Measurements from ENCODE around the gene NR1I3. TPM values are rescaled to one million over a fixed set of nuclear protein-coding genes. Genes with fewer than 3 reads are reported as not detected.

NR1I3 gene
- total RNA-seq, 1 experiment from 2014 or later, result not detected

DNA sequence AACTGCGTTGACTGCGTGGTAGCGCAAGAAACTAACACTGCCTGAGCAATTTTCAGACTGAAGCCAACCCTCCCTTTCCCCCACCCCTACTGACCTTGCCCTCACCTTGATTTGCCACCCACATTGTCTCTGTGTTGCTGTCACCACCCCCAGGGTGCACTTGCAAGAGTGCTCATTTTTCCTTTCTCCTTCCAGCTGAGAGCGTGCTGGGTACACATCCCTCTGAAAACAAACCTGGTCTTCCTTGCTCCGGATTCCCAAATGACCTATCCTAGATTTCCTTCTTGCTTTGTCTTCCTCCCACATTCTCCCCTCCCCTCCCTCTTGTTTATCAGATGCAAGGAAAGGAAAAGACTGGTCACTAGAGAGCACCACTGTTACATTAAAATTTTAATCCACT, 47.5 kb upstream of the NR1I3 start:
- no peak overlapping the region for H4K5ac ChIP-seq (ENCODE audit: insufficient read length, low read depth, low read length)
- no peak overlapping the region for H4K8ac ChIP-seq (replicated peaks; ENCODE audit: insufficient read length, low read depth, low read length)
- no peak overlapping the region for H3K18ac ChIP-seq (ENCODE audit: insufficient read length, low read depth, low read length)
- H3K9ac ChIP-seq (ENCODE audit: extremely low read depth, insufficient read length, low read length), result no peak overlapping the region
- H3K4me1 ChIP-seq (ENCODE audit: insufficient read depth, low read length), result peaks cover 4% of the 10 kb centered on the region; the same call in 1 of the 2 replicates
- Mint-ChIP-seq H3K27me3 (ENCODE audit: low read depth) (peaks cover 23% of the 10 kb centered on the region), H3K36me3 (ENCODE audit: insufficient read depth in 1 of 3, low read depth in 3 of 3) (peaks cover 0 to 8% (median 3%) of the 10 kb centered on the region in 3 experiments; a peak in 3 of 7 replicates), H3K27ac (no peak overlapping the region; a peak in 1 of 7 replicates), H3K4me3 (peak overlapping the region in 1 of 2 experiments; percentile 14; a peak in 1 of 5 replicates), H3K4me1 (peaks cover 13 to 22% of the 10 kb centered on the region in 2 experiments), H3K9me3 (peaks cover 8 to 9% of the 10 kb centered on the region in 2 experiments; a peak in 4 of 5 replicates)
- no peaks in the 10 kb centered on the region for H3K79me2 ChIP-seq (ENCODE audit: insufficient read depth, low read length)
- no peaks in the 10 kb centered on the region for H3K27me3 ChIP-seq (ENCODE audit: insufficient read depth, low read length)
- H3K4ac ChIP-seq (ENCODE audit: low read depth, low read length), result no peak overlapping the region
- no peak overlapping the region for H3K56ac ChIP-seq (ENCODE audit: insufficient read length, low read depth, low read length)
- no peak overlapping the region for H3K23ac ChIP-seq (ENCODE audit: insufficient read length, low read depth, low read length)
- H2BK120ac ChIP-seq (ENCODE audit: low read depth, low read length, poor library complexity, severe bottlenecking), result no peak overlapping the region
- TF ChIP-seq, protein P1, sequence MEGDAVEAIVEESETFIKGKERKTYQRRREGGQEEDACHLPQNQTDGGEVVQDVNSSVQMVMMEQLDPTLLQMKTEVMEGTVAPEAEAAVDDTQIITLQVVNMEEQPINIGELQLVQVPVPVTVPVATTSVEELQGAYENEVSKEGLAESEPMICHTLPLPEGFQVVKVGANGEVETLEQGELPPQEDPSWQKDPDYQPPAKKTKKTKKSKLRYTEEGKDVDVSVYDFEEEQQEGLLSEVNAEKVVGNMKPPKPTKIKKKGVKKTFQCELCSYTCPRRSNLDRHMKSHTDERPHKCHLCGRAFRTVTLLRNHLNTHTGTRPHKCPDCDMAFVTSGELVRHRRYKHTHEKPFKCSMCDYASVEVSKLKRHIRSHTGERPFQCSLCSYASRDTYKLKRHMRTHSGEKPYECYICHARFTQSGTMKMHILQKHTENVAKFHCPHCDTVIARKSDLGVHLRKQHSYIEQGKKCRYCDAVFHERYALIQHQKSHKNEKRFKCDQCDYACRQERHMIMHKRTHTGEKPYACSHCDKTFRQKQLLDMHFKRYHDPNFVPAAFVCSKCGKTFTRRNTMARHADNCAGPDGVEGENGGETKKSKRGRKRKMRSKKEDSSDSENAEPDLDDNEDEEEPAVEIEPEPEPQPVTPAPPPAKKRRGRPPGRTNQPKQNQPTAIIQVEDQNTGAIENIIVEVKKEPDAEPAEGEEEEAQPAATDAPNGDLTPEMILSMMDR (conservative IDR thresholded peaks at IDR 0.05), result no peak
- H2BK15ac ChIP-seq (ENCODE audit: low read depth, low read length), result no peak overlapping the region
- WGBS (ENCODE audit: extremely low coverage, insufficient read length, low lambda C conversion rate), result no CpG with 5 or more reads among the region's 5 CpGs
- no peak overlapping the region for H2AFZ ChIP-seq (ENCODE audit: low read length)
- H3K23me2 ChIP-seq (ENCODE audit: insufficient read length, low read depth, low read length, poor library complexity, severe bottlenecking), result no peaks in the 10 kb centered on the region
- no peak overlapping the region for H3T11ph ChIP-seq (ENCODE audit: low read length)
- H2BK12ac ChIP-seq (ENCODE audit: insufficient read length, low read depth, low read length), result no peak overlapping the region
- H2BK20ac ChIP-seq (ENCODE audit: low read depth, low read length, poor library complexity, severe bottlenecking), result no peak overlapping the region
- H2BK5ac ChIP-seq (ENCODE audit: insufficient read length, low read length), result no peak overlapping the region
- no peak overlapping the region for H3K27ac ChIP-seq (ENCODE audit: insufficient read length, low read depth, low read length)
- no peak overlapping the region; the same call in 1 of the 2 replicates for H3K14ac ChIP-seq (ENCODE audit: insufficient read depth, low read length)
- H4K91ac ChIP-seq (ENCODE audit: insufficient read length, low read depth, low read length), result no peak overlapping the region
- no peaks in the 10 kb centered on the region for H3K79me1 ChIP-seq (ENCODE audit: insufficient read depth, low read depth, low read length, poor library complexity, severe bottlenecking)
- no peaks in the 10 kb centered on the region for H3K9me3 ChIP-seq (ENCODE audit: control insufficient read depth, low read depth, low read length)
- DNase-seq, result no peak
- no peak overlapping the region for H3K4me2 ChIP-seq (ENCODE audit: insufficient read depth, insufficient read length, low read length)
- no peaks in the 10 kb centered on the region for H4K20me1 ChIP-seq (ENCODE audit: control insufficient read depth, insufficient read depth, insufficient read length)
- H2AK5ac ChIP-seq (ENCODE audit: insufficient read length, low read length), result no peak overlapping the region

All from H9 (cell line).